GM18519 (cell line): Measurements from ENCODE around the gene TBX2.

Source experiments
- ATAC-seq: cut with Tn5 transposase; IDR thresholded peaks from one replicate; pipeline ENCODE4 v1.9.1; 2021; ENCODE audit warnings: mild to moderate bottlenecking, moderate library complexity; ENCODE audit not compliant: unreplicated experiment, low FRiP score

TBX2 gene

DNA sequence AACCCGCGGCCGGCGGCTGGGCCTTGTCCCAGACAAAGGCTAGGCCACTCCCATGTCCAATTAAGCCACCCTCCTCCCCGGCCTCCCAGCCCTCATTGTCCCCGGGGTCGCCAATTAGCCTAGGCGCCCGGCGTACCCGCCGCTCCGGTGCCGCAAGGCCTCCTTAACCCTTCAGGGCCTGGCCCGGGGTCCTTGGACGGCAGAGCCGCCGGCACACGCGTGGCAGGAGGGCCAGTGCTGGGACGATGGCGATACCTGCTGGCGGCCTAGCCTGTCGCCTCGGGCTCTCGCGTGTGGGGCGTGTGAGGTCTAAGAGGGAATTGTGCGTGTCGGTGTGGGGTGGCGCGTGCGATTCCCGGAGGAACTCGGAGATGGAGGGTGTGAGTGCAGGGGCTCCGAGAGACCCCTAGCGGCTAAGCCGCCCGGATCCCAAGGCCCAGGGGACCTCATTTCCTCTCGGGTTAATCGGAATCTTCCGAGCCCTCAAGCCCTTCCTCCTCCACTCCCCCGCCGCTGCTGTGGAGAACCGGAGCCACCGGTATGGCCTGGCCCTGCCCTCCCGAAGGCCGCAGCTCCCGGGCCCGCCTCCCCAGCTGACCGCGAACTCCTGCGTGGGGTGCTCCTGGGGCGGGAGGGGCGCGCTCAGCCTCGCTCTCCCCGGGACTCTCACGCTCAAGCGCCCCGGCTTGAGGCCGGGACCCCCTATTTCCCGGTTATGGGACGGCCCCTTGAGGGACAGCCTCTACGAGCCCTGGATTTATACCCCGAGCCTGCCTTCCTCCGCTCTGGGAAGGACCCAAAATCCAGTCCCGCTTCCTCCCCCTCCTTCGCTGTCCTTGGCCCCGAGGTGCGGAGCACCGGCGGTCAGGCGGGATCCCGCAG lies 11.9 kb downstream of the TBX2 start:
- ATAC-seq: no peak

DNA sequence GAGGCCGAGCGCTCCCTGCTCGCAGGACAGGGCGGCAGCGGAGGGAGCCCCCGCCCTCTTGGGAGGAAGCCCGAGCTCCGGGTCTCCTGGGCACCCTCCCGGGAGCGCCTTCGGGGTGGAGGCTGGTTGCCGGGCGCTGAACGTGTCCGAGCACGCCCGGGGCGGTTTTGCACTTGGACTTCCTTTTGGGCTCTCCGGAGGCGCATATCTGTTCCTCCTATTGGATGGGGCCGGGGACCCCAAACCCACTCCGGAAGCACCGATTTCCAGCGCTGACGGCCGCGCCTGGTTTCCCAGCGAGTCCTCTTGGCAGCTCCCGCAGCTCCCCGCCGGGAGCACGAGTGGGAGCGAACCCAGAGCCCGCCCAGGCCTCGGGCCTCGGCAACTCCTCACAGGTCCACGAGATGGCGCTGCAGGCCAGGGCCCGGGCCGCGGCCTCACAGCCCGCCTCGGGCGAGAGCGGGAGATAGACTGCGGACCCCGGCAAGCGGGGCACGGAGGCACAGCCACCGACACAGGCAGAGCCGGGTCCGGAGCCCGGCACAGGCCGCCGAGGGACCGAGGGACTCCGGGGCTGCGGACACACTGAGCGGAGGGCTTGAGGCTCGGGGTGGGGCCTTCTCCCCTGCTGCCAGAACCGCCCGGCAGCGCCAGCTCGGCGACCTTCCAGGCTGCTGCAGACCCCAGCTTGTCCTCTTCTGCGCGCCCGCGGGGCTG lies 12.7 kb downstream of the TBX2 start:
- ATAC-seq: peak; percentile 62

GRCh38 chr17:61412860-61413660 lies 13.4 kb downstream of the TBX2 start:
- ATAC-seq: no peak

DNA sequence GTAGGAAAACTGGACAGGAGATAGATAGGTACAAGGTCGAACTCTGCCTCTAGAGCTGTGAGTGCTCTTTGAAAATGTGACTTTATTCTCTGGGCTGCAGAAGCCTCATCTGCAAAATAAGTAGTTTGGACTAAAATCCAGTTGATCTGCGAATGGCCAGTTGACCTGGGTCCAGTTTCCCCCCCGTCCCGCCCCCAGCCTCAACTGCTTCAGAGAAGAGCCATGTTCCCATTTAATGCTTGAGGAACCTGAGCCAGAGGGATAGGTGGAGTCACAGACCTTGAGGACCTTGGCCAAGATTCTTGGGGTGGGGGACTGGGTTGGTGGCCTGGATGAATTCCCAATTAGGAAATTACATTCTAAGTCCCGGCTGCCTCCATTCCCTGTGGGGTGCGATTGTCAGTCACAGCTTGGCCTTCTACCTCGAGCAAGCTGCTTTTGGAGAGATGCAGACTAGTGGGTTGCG lies 14.1 kb downstream of the TBX2 start:
- no peak for ATAC-seq

- no peak for ATAC-seq
Measured at GRCh38 chr17:61414141-61414935, 14.7 kb downstream of the TBX2 start.

GRCh38 chr17:61414936-61415251 lies 15.3 kb downstream of the TBX2 start:
- no peak for ATAC-seq

GRCh38 chr17:61415374-61416210 lies 15.9 kb downstream of the TBX2 start:
- ATAC-seq: no peak

DNA sequence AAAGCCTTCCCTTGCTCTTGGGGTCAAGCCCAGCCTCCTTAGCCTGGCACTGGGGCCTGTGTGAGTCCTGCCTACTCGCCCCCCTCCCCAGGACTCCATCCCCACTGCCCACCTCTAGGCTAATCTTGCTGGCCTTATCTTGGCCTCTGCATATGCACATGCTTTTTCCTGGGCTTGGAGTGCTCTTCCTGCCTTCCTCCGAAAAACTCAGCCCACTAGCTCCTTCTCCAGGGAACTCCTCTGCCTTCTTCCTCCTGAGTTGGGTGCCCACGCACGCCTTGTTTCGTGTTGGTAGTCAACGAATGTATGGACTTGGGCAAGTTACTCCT lies 16.5 kb downstream of the TBX2 start:
- ATAC-seq: no peak

- no peak for ATAC-seq
Measured at GRCh38 chr17:61416540-61417363, 17.1 kb downstream of the TBX2 start.

GRCh38 chr17:61418449-61418848 lies 18.8 kb downstream of the TBX2 start:
- no peak for ATAC-seq

- ATAC-seq: no peak
Measured at GRCh38 chr17:61419496-61420046, 19.9 kb downstream of the TBX2 start.

GRCh38 chr17:61420052-61420451 lies 20.4 kb downstream of the TBX2 start:
- no peak for ATAC-seq

- no peak for ATAC-seq
Measured at GRCh38 chr17:61420745-61421398, 21.2 kb downstream of the TBX2 start.

DNA sequence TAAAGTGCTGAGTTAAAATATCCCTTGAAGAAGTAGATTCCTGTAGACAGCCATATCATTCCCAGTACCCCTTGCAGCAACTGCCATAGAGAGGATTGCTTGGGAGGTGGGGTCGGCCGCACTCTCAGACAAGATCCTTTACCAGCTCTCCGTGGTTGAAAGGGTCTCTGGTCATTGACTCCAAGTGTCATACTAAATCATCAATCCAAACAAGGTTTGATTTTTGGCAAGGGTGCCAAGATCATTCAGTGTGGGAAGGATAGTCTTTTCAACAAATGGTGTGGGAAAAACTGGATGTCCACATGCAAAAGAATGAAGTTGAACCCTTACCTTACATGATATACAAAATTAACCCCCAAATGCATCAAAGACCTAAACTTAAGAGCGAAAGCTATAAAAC lies 21.8 kb downstream of the TBX2 start:
- no peak for ATAC-seq

DNA sequence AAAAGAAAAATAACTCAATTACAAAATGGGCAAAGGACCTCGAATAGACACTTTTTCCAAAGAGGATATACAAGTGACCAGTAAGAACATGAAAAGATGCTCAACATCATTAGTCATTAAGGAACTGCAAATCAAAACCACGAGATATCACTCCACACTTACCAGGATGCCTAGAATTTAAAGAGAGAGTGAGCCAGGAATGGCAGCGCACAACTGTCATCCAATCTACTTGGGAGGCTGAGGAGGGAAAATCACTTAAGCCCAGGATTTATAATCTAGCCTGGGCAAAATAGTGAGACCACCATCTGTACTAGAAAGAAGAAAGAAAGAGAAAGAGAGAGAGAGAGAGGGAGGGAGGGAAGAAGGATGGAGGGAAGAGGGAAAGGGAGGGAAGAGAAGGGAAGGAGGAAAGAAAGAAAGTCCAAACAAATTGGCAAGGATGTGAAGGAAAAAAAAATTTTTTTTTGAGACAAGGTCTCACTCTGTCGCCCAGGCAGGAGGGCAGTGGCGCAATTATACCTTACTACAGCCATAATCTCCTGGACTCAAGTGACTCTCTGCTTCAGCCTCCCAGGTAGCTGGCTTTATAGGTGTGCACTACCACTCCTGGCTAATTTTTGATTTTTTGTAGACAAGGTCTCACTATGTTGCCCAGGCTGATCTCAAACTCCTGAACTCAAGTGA lies 22.6 kb downstream of the TBX2 start:
- no peak for ATAC-seq

GRCh38 chr17:61422869-61423268 lies 23.2 kb downstream of the TBX2 start:
- no peak for ATAC-seq

- ATAC-seq: no peak
Measured at GRCh38 chr17:61423967-61424649, 24.5 kb downstream of the TBX2 start.
